Activated CD4-positive, alpha-beta T cell treated with anti-CD3 and anti-CD28 coated beads for 36 hours (primary cell): Measurements from ENCODE around the gene NLRC4. TPM values are rescaled to one million over a fixed set of nuclear protein-coding genes. Genes with fewer than 3 reads are reported as not detected.
"Not testable (repeated sequence)": the region's sequence is repeated elsewhere in the genome, so short reads cannot be mapped to it uniquely, and the experiment has no call there.

Source experiments
- ATAC-seq: fragments of 200-7000 bp; cut with Tn5 transposase; one replicate; pipeline ENCODE4 v1.10.0; 2021; ENCODE audit warnings: mild to moderate bottlenecking, moderate library complexity
- CTCF ChIA-PET: fragments of 350-600 bp; sonication (Branson Sonifier 250); formaldehyde crosslinking; loops from one replicate; lab custom pipeline; 2021; ENCODE audit warnings: antibody characterized with exemption; lab: Charles Lee
- POLR2A ChIA-PET: fragments of 350-600 bp; sonication (Branson Sonifier 250); formaldehyde crosslinking; loops from one replicate; lab custom pipeline; 2021; ENCODE audit warnings: antibody characterized with exemption, inconsistent platforms; lab: Charles Lee
- DNase-seq: peaks from one replicate; pipeline ENCODE4 v3.0.0-alpha.2; 2020
- H3K27ac Mint-ChIP-seq: one replicate; pipeline ENCODE4 v1.8.0; 2021; ENCODE audit warnings: mixed read lengths
- H3K27me3 Mint-ChIP-seq: one replicate; pipeline ENCODE4 v1.8.0; 2021; ENCODE audit warnings: mixed read lengths
- H3K36me3 Mint-ChIP-seq: one replicate; pipeline ENCODE4 v1.8.0; 2021; ENCODE audit warnings: low read depth, mixed read lengths
- H3K4me1 Mint-ChIP-seq: one replicate; pipeline ENCODE4 v1.8.0; 2021; ENCODE audit warnings: mixed read lengths
- H3K4me3 Mint-ChIP-seq: one replicate; pipeline ENCODE4 v1.8.0; 2021; ENCODE audit warnings: mild to moderate bottlenecking, moderate library complexity, mixed read lengths
- H3K9me3 Mint-ChIP-seq: one replicate; pipeline ENCODE4 v1.8.0; 2021; ENCODE audit warnings: low read depth, mixed read lengths
- intact Hi-C, 2 experiments: fragments of 100-400 bp; cut with DNase I in 1 of 2; cut with micrococcal nuclease in 1 of 2; formaldehyde crosslinking; loops; one replicate each; pipeline versions ENCODE4 v1.14.2 to v1.15.1; 2022 to 2024; cut with DNase I, micrococcal nuclease
- total RNA-seq, 2 experiments: library from RNA; stranded (reverse); gene quantifications; one replicate each; pipeline ENCODE4 v1.2.3, GENCODE V29; 2021

NLRC4 gene
- total RNA-seq, 2 experiments from 2014 or later = 0.07 to 0.23 TPM

GRCh38 chr2:32277363-32277673 is 12.6 kb upstream of the NLRC4 start:
- ChIA-PET POLR2A (no interaction called here), CTCF (no interaction called here)
- Mint-ChIP-seq H3K27me3 (no peaks in the 10 kb centered on the region), H3K4me1 (peaks cover 24% of the 10 kb centered on the region), H3K27ac (peak overlapping the region; percentile 93), H3K4me3 (peak overlapping the region; percentile 94), H3K9me3 (no peaks in the 10 kb centered on the region), H3K36me3 (peaks cover 9% of the 10 kb centered on the region)
- ATAC-seq = no peak
- intact Hi-C loops = loop anchor here (1.0 to 5.0 kb wide), 8 partner anchors 80 to 351 kb away; partner anchors contain the start of genes BIRC6 (in 2 of the 2), SLC30A6 (in 2 of the 2), DPY30 (in 1 of the 2) and MEMO1 (in 1 of the 2)
- DNase-seq = no peak

- H3K4me3 Mint-ChIP-seq, ATAC-seq, POLR2A ChIA-PET, CTCF ChIA-PET, DNase-seq, H3K9me3 Mint-ChIP-seq, H3K27me3 Mint-ChIP-seq, H3K36me3 Mint-ChIP-seq, H3K27ac Mint-ChIP-seq: not testable (repeated sequence)
- intact Hi-C loops = loop anchor here (5.0 kb wide), 3 partner anchors 82 to 263 kb away; partner anchors contain the start of genes BIRC6 (in 1 of the 2), MEMO1 (in 1 of the 2) and SLC30A6 (in 1 of the 2)
- peaks cover 16% of the 10 kb centered on the region for H3K4me1 Mint-ChIP-seq
Measured at GRCh38 chr2:32275790-32276189, 11.1 kb upstream of the NLRC4 start.

- H3K27ac Mint-ChIP-seq = no peak overlapping the region
- CTCF ChIA-PET = interaction anchor here (0.8 kb wide), 1 partner anchor 9 kb away, joined by 3 read pairs; no protein-coding TSS in a partner anchor
- no peaks in the 10 kb centered on the region for H3K9me3 Mint-ChIP-seq
- no peaks in the 10 kb centered on the region for H3K27me3 Mint-ChIP-seq
- no peak overlapping the region for H3K4me3 Mint-ChIP-seq
- POLR2A ChIA-PET = no interaction called here
- ATAC-seq = no peak
- H3K4me1 Mint-ChIP-seq = peaks cover 12% of the 10 kb centered on the region
- H3K36me3 Mint-ChIP-seq = no peaks in the 10 kb centered on the region
- intact Hi-C loops = no loop called here
- no peak for DNase-seq
Measured at GRCh38 chr2:32274289-32274688, 9.6 kb upstream of the NLRC4 start.

- ChIA-PET POLR2A (interaction anchor here (0.6 kb wide), 1 partner anchor 10 kb away, joined by 3 read pairs; no protein-coding TSS in a partner anchor), CTCF (interaction anchor here (1.4 kb wide), 1 partner anchor 19 kb away, joined by 3 read pairs; no protein-coding TSS in a partner anchor)
- peaks cover under 1% of the 10 kb centered on the region for H3K4me1 Mint-ChIP-seq
- H3K27ac Mint-ChIP-seq = no peak overlapping the region
- no peak for ATAC-seq
- no peaks in the 10 kb centered on the region for H3K27me3 Mint-ChIP-seq
- H3K36me3 Mint-ChIP-seq = no peaks in the 10 kb centered on the region
- intact Hi-C loops = no loop called here
- no peak for DNase-seq
- no peaks in the 10 kb centered on the region for H3K9me3 Mint-ChIP-seq
- no peak overlapping the region for H3K4me3 Mint-ChIP-seq
Measured at GRCh38 chr2:32272279-32272678, 7.6 kb upstream of the NLRC4 start.

GRCh38 chr2:32271063-32271462 is 6.4 kb upstream of the NLRC4 start:
- ChIA-PET CTCF (no interaction called here), POLR2A (no interaction called here)
- no peaks in the 10 kb centered on the region for H3K4me1 Mint-ChIP-seq
- no peaks in the 10 kb centered on the region for H3K36me3 Mint-ChIP-seq
- intact Hi-C loops = no loop called here
- no peaks in the 10 kb centered on the region for H3K9me3 Mint-ChIP-seq
- H3K27ac Mint-ChIP-seq = no peak overlapping the region
- H3K4me3 Mint-ChIP-seq = no peak overlapping the region
- no peaks in the 10 kb centered on the region for H3K27me3 Mint-ChIP-seq
- DNase-seq (no peak), ATAC-seq (no peak)

- Mint-ChIP-seq H3K27ac (no peak overlapping the region), H3K36me3 (no peaks in the 10 kb centered on the region), H3K27me3 (no peaks in the 10 kb centered on the region), H3K9me3 (no peaks in the 10 kb centered on the region), H3K4me1 (peaks cover 4% of the 10 kb centered on the region), H3K4me3 (no peak overlapping the region)
- ChIA-PET POLR2A (no interaction called here), CTCF (interaction anchor here (0.6 kb wide), 2 partner anchors 15 to 1201 kb away, joined by 3 to 4 read pairs; no protein-coding TSS in a partner anchor)
- ATAC-seq (no peak), DNase-seq (no peak)
- intact Hi-C loops = no loop called here
Measured at GRCh38 chr2:32262105-32262504, 2.6 kb downstream of the NLRC4 start.

- H3K36me3 Mint-ChIP-seq = no peaks in the 10 kb centered on the region
- ATAC-seq (no peak), DNase-seq (no peak)
- CTCF ChIA-PET = interaction anchor here (1.0 kb wide), 1 partner anchor 19 kb away, joined by 3 read pairs; no protein-coding TSS in a partner anchor
- intact Hi-C loops = no loop called here
- no peaks in the 10 kb centered on the region for H3K9me3 Mint-ChIP-seq
- peaks cover 4% of the 10 kb centered on the region for H3K4me1 Mint-ChIP-seq
- H3K4me3 Mint-ChIP-seq = no peak overlapping the region
- POLR2A ChIA-PET = no interaction called here
- no peak overlapping the region for H3K27ac Mint-ChIP-seq
- H3K27me3 Mint-ChIP-seq = no peaks in the 10 kb centered on the region
Measured at GRCh38 chr2:32260376-32260775, 4.3 kb downstream of the NLRC4 start.

GRCh38 chr2:32258242-32258641 is 6.4 kb downstream of the NLRC4 start:
- ChIA-PET CTCF (no interaction called here), POLR2A (no interaction called here)
- Mint-ChIP-seq H3K4me3 (no peak overlapping the region), H3K9me3 (no peaks in the 10 kb centered on the region), H3K36me3 (no peaks in the 10 kb centered on the region), H3K27ac (no peak overlapping the region), H3K27me3 (no peaks in the 10 kb centered on the region), H3K4me1 (no peaks in the 10 kb centered on the region)
- intact Hi-C loops = no loop called here
- ATAC-seq (no peak), DNase-seq (no peak)

- Mint-ChIP-seq H3K27me3 (no peaks in the 10 kb centered on the region), H3K9me3 (no peaks in the 10 kb centered on the region), H3K27ac (no peak overlapping the region), H3K4me1 (no peaks in the 10 kb centered on the region), H3K36me3 (no peaks in the 10 kb centered on the region), H3K4me3 (no peak overlapping the region)
- intact Hi-C loops = no loop called here
- DNase-seq (no peak), ATAC-seq (no peak)
- CTCF ChIA-PET = no interaction called here
- POLR2A ChIA-PET = no interaction called here
Measured at GRCh38 chr2:32250290-32250689, 14.4 kb downstream of the NLRC4 start.

GRCh38 chr2:32249731-32250236 is 14.9 kb downstream of the NLRC4 start:
- no peak for DNase-seq
- no peaks in the 10 kb centered on the region for H3K4me1 Mint-ChIP-seq
- ChIA-PET CTCF (interaction anchor here (1.3 kb wide), 1 partner anchor 10 kb away, joined by 4 read pairs; no protein-coding TSS in a partner anchor), POLR2A (no interaction called here)
- no peak overlapping the region for H3K4me3 Mint-ChIP-seq
- H3K27ac Mint-ChIP-seq = no peak overlapping the region
- no peaks in the 10 kb centered on the region for H3K27me3 Mint-ChIP-seq
- no peak for ATAC-seq
- H3K9me3 Mint-ChIP-seq = no peaks in the 10 kb centered on the region
- no peaks in the 10 kb centered on the region for H3K36me3 Mint-ChIP-seq
- intact Hi-C loops = no loop called here

- ChIA-PET CTCF (interaction anchor here (1.3 kb wide), 1 partner anchor 9 kb away, joined by 4 read pairs; no protein-coding TSS in a partner anchor), POLR2A (no interaction called here)
- H3K4me3 Mint-ChIP-seq = no peak overlapping the region
- no peaks in the 10 kb centered on the region for H3K27me3 Mint-ChIP-seq
- no peak for DNase-seq
- ATAC-seq = no peak
- H3K27ac Mint-ChIP-seq = no peak overlapping the region
- no peaks in the 10 kb centered on the region for H3K36me3 Mint-ChIP-seq
- no peaks in the 10 kb centered on the region for H3K9me3 Mint-ChIP-seq
- intact Hi-C loops = no loop called here
- no peaks in the 10 kb centered on the region for H3K4me1 Mint-ChIP-seq
Measured at GRCh38 chr2:32248299-32248698, 16.4 kb downstream of the NLRC4 start.

GRCh38 chr2:32246911-32247310 is 17.8 kb downstream of the NLRC4 start:
- ChIA-PET POLR2A (no interaction called here), CTCF (interaction anchor here (0.7 kb wide), 1 partner anchor 15 kb away, joined by 3 read pairs; no protein-coding TSS in a partner anchor)
- no peaks in the 10 kb centered on the region for H3K9me3 Mint-ChIP-seq
- intact Hi-C loops = no loop called here
- H3K27me3 Mint-ChIP-seq = no peaks in the 10 kb centered on the region
- no peaks in the 10 kb centered on the region for H3K36me3 Mint-ChIP-seq
- H3K27ac Mint-ChIP-seq = no peak overlapping the region
- no peak overlapping the region for H3K4me3 Mint-ChIP-seq
- H3K4me1 Mint-ChIP-seq = no peaks in the 10 kb centered on the region
- DNase-seq (no peak), ATAC-seq (no peak)
